ENCODE data around the gene ATCAY.

DNA sequence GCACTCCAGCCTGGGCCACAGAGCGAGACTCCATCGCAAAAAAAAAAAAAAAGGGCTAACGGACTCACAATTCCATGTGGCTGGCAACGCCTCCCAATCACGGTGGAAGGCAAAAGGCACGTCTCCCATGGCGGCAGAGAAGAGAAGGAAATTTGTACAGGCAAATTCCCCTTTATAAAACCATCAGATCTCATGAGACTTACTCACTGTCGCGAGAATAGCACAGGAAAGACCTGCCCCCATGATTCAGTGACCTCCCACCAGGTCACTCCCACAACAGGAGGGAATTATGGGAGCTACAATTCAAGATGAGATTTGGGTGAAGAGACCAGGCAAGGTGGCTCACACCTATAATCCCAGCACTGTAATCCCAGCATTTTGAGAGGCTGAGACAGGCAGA is 33.7 kb downstream of the ATCAY start:
- TF ChIP-seq CTCF (IDR thresholded peaks at IDR 0.05) (no peak), POLR2A (IDR thresholded peaks at IDR 0.05) (no peak), EP300 (IDR thresholded peaks at IDR 0.05) (no peak)

Measured in gastroesophageal sphincter (tissue), 3 donors.